B cell (primary cell): ENCODE measurements around the gene HMGB2.

Experiments
- CTCF ChIP-seq: fragments of 200-600 bp; IDR thresholded peaks from one replicate; pipeline ENCODE4 v1.8.0; 2022; ENCODE audit warnings: antibody characterized with exemption, mild to moderate bottlenecking
- EZH2 ChIP-seq: IDR thresholded peaks from 2 replicates; pipeline ENCODE4 v1.6.1; 2012; ENCODE audit warnings: borderline replicate concordance, low read depth, mild to moderate bottlenecking, moderate library complexity, low read length; ENCODE audit not compliant: insufficient read depth, poor library complexity, severe bottlenecking

GRCh38 chr4:173316060-173316459 lies 18.1 kb downstream of the HMGB2 start:
- no peak for TF ChIP-seq CTCF
- no peak for TF ChIP-seq EZH2
